Measurements from ENCODE around the gene ST6GAL2.

ST6GAL2 gene

GRCh38 chr2:106885971-106886915, at the start of gene ST6GAL2:
ST6GAL2 (minus strand) TSS chr2:106886167; CDS start chr2:106843977, 42,190 bp downstream.
- TF ChIP-seq EGR1 (IDR thresholded peaks at IDR 0.05) (no peak), ZBTB7A (IDR thresholded peaks at IDR 0.05; ENCODE audit: low read depth) (peak; percentile 85; the same call in 1 of the 2 replicates), EP300 (IDR thresholded peaks at IDR 0.05; ENCODE audit: borderline replicate concordance) (no peak), CREB1 (IDR thresholded peaks at IDR 0.05; ENCODE audit: low read depth) (no peak), YY1 (IDR thresholded peaks at IDR 0.05; ENCODE audit: low read depth) (no peak), CEBPB (IDR thresholded peaks at IDR 0.05) (no peak; the same call in 1 of the 2 replicates), FOXM1 (IDR thresholded peaks at IDR 0.05; ENCODE audit: borderline replicate concordance, low read depth) (no peak), TEAD4 (IDR thresholded peaks at IDR 0.05) (no peak), NFIC (IDR thresholded peaks at IDR 0.05) (no peak), RAD21 (IDR thresholded peaks at IDR 0.05; ENCODE audit: low read depth) (no peak), TCF12 (IDR thresholded peaks at IDR 0.05; ENCODE audit: low read depth) (peak; percentile 41; the same call in 1 of the 2 replicates), TAF1 (IDR thresholded peaks at IDR 0.05; ENCODE audit: low read depth) (peak; percentile 31; the same call in 1 of the 2 replicates)
- TF ChIP-seq, protein P1, sequence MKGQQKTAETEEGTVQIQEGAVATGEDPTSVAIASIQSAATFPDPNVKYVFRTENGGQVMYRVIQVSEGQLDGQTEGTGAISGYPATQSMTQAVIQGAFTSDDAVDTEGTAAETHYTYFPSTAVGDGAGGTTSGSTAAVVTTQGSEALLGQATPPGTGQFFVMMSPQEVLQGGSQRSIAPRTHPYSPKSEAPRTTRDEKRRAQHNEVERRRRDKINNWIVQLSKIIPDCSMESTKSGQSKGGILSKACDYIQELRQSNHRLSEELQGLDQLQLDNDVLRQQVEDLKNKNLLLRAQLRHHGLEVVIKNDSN (IDR thresholded peaks at IDR 0.05), result no peak
- TF ChIP-seq, protein P2, sequence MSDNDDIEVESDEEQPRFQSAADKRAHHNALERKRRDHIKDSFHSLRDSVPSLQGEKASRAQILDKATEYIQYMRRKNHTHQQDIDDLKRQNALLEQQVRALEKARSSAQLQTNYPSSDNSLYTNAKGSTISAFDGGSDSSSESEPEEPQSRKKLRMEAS (IDR thresholded peaks at IDR 0.05), result peak; percentile 92
- TF ChIP-seq, protein P3, sequence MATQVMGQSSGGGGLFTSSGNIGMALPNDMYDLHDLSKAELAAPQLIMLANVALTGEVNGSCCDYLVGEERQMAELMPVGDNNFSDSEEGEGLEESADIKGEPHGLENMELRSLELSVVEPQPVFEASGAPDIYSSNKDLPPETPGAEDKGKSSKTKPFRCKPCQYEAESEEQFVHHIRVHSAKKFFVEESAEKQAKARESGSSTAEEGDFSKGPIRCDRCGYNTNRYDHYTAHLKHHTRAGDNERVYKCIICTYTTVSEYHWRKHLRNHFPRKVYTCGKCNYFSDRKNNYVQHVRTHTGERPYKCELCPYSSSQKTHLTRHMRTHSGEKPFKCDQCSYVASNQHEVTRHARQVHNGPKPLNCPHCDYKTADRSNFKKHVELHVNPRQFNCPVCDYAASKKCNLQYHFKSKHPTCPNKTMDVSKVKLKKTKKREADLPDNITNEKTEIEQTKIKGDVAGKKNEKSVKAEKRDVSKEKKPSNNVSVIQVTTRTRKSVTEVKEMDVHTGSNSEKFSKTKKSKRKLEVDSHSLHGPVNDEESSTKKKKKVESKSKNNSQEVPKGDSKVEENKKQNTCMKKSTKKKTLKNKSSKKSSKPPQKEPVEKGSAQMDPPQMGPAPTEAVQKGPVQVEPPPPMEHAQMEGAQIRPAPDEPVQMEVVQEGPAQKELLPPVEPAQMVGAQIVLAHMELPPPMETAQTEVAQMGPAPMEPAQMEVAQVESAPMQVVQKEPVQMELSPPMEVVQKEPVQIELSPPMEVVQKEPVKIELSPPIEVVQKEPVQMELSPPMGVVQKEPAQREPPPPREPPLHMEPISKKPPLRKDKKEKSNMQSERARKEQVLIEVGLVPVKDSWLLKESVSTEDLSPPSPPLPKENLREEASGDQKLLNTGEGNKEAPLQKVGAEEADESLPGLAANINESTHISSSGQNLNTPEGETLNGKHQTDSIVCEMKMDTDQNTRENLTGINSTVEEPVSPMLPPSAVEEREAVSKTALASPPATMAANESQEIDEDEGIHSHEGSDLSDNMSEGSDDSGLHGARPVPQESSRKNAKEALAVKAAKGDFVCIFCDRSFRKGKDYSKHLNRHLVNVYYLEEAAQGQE (IDR thresholded peaks at IDR 0.05; ENCODE audit: low read depth), result no peak

DNA sequence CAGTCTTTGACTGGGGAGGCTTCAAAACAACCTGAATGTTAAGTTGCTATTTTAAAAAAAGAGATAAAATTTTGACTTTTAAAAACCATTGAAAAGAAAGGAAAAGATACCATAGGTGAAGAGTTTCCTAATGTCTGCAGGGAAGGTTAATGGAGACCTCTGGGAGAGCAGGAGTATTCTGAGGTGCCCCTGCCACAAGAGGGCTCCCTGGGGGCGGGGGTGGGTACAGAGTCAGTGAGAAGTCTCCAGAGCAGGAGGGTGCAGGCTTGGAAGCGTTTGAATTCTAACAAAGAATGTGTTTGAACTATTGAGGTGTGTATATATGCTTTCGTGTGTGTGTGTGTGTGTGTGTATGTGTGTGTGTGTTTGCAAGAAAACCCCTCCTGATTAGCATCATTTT, 46.7 kb upstream of the ST6GAL2 start:
- no peak for TF ChIP-seq NFIC (IDR thresholded peaks at IDR 0.05)
- TF ChIP-seq CREB1 (IDR thresholded peaks at IDR 0.05; ENCODE audit: low read depth), result no peak
- peak; percentile 5; the same call in 1 of the 2 replicates for TF ChIP-seq RAD21 (IDR thresholded peaks at IDR 0.05; ENCODE audit: low read depth)
- TF ChIP-seq TEAD4 (IDR thresholded peaks at IDR 0.05), result no peak

- TF ChIP-seq, protein P2 (IDR thresholded peaks at IDR 0.05), result no peak
- TF ChIP-seq CREB1 (IDR thresholded peaks at IDR 0.05; ENCODE audit: low read depth) (no peak), TAF1 (IDR thresholded peaks at IDR 0.05; ENCODE audit: low read depth) (no peak), CEBPB (IDR thresholded peaks at IDR 0.05) (no peak), FOXM1 (IDR thresholded peaks at IDR 0.05; ENCODE audit: borderline replicate concordance, low read depth) (no peak), YY1 (IDR thresholded peaks at IDR 0.05; ENCODE audit: low read depth) (no peak), ZBTB7A (IDR thresholded peaks at IDR 0.05; ENCODE audit: low read depth) (no peak), EGR1 (IDR thresholded peaks at IDR 0.05) (no peak), EP300 (IDR thresholded peaks at IDR 0.05; ENCODE audit: borderline replicate concordance) (no peak), RAD21 (IDR thresholded peaks at IDR 0.05; ENCODE audit: low read depth) (no peak), TCF12 (IDR thresholded peaks at IDR 0.05; ENCODE audit: low read depth) (no peak), TEAD4 (IDR thresholded peaks at IDR 0.05) (no peak), NFIC (IDR thresholded peaks at IDR 0.05) (no peak)
- TF ChIP-seq, protein P3 (IDR thresholded peaks at IDR 0.05; ENCODE audit: low read depth), result no peak
- TF ChIP-seq, protein P1 (IDR thresholded peaks at IDR 0.05), result no peak
These were observed 45.9 kb upstream of the ST6GAL2 start for GRCh38 chr2:106931717-106932335.

DNA sequence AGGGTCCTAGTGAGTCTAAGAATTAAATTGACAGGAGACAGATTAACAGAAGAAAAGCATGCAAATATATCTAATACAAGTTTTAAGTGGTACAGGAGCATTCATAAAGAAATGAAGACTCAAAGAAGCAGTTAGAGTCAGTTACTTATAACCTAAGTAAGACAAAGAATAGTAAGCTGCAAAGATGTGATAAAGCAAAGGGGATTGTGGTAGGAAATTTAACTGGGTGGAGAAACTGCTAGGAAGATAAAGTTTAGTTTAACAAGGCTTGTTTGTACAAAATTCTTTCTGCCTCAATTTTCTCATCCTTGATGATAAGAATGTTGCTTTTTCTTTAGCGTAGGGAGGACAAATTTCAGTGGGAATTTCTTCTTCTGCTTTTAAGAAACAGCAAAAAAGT, 35.5 kb upstream of the ST6GAL2 start:
- TF ChIP-seq TEAD4 (IDR thresholded peaks at IDR 0.05) (no peak), ZBTB7A (IDR thresholded peaks at IDR 0.05; ENCODE audit: low read depth) (no peak), EP300 (IDR thresholded peaks at IDR 0.05; ENCODE audit: borderline replicate concordance) (no peak), TCF12 (IDR thresholded peaks at IDR 0.05; ENCODE audit: low read depth) (no peak), CEBPB (IDR thresholded peaks at IDR 0.05) (no peak), FOXM1 (IDR thresholded peaks at IDR 0.05; ENCODE audit: borderline replicate concordance, low read depth) (no peak), EGR1 (IDR thresholded peaks at IDR 0.05) (no peak), RAD21 (IDR thresholded peaks at IDR 0.05; ENCODE audit: low read depth) (no peak), CREB1 (IDR thresholded peaks at IDR 0.05; ENCODE audit: low read depth) (no peak), YY1 (IDR thresholded peaks at IDR 0.05; ENCODE audit: low read depth) (no peak), NFIC (IDR thresholded peaks at IDR 0.05) (no peak), TAF1 (IDR thresholded peaks at IDR 0.05; ENCODE audit: low read depth) (no peak)
- TF ChIP-seq, protein P3 (IDR thresholded peaks at IDR 0.05; ENCODE audit: low read depth), result no peak
- TF ChIP-seq, protein P1 (IDR thresholded peaks at IDR 0.05), result no peak
- TF ChIP-seq, protein P2 (IDR thresholded peaks at IDR 0.05), result no peak

All from Ishikawa (cell line).